Loucy (cell line): ENCODE measurements around the gene CDC42EP5.

Experiments
- H2AFZ ChIP-seq: fragments of 200-600 bp; sonication (generic); 2 replicates; pipeline ENCODE4 v1.6.0; 2016; ENCODE audit warnings: antibody characterized with exemption, mild to moderate bottlenecking, low read length, moderate library complexity
- H3F3A ChIP-seq: fragments of 200-600 bp; 2 replicates; pipeline ENCODE4 v1.6.0; 2016; ENCODE audit warnings: antibody characterized with exemption, low read depth, mild to moderate bottlenecking
- H3K27me3 ChIP-seq: fragments of 200-600 bp; sonication (generic); 2 replicates; pipeline ENCODE4 v1.6.1; 2014; ENCODE audit warnings: low read length, mild to moderate bottlenecking; ENCODE audit not compliant: insufficient read depth, poor library complexity, severe bottlenecking
- H3K36me3 ChIP-seq: fragments of 200-600 bp; sonication (generic); 2 replicates; pipeline ENCODE4 v1.6.1; 2016; ENCODE audit warnings: low read length; ENCODE audit not compliant: insufficient read depth
- H3K4me1 ChIP-seq: fragments of 200-600 bp; sonication (generic); 2 replicates; pipeline ENCODE4 v1.5.1; 2014; ENCODE audit warnings: low read length, mild to moderate bottlenecking; ENCODE audit not compliant: insufficient read depth, poor library complexity, severe bottlenecking
- H3K4me2 ChIP-seq: fragments of 200-600 bp; sonication (generic); 2 replicates; pipeline ENCODE4 v1.6.0; 2014; ENCODE audit warnings: antibody characterized with exemption, low read length, low read depth, mild to moderate bottlenecking; ENCODE audit not compliant: poor library complexity, severe bottlenecking
- H3K4me3 ChIP-seq: fragments of 200-600 bp; sonication (generic); 2 replicates; pipeline ENCODE4 v1.5.1; 2014; ENCODE audit warnings: low read length, mild to moderate bottlenecking, mixed read lengths; ENCODE audit not compliant: poor library complexity, severe bottlenecking
- H3K79me2 ChIP-seq: fragments of 200-600 bp; sonication (generic); 2 replicates; pipeline ENCODE4 v1.6.1; 2014; ENCODE audit warnings: low read length; ENCODE audit not compliant: insufficient read depth
- H3K9ac ChIP-seq: fragments of 200-600 bp; sonication (generic); 2 replicates; pipeline ENCODE4 v1.6.0; 2014; ENCODE audit warnings: mild to moderate bottlenecking, low read depth, low read length, moderate library complexity; ENCODE audit not compliant: poor library complexity, severe bottlenecking
- H3K9me2 ChIP-seq: fragments of 200-600 bp; sonication (generic); replicated peaks from 2 replicates; pipeline ENCODE4 v1.6.1; 2016; ENCODE audit warnings: low read depth, low read length, mixed read lengths
- H3K9me3 ChIP-seq: fragments of 200-600 bp; sonication (generic); 2 replicates; pipeline ENCODE4 v1.6.1; 2014; ENCODE audit warnings: mild to moderate bottlenecking, antibody characterized with exemption, low read length, low read depth; ENCODE audit not compliant: insufficient read depth
- H4K20me1 ChIP-seq: fragments of 200-600 bp; sonication (generic); 2 replicates; pipeline ENCODE4 v1.6.0; 2014; ENCODE audit warnings: antibody characterized with exemption, low read length, mild to moderate bottlenecking; ENCODE audit not compliant: insufficient read depth, poor library complexity, severe bottlenecking
- EZH2phosphoT487 ChIP-seq: fragments of 200-600 bp; IDR thresholded peaks from 2 replicates; pipeline ENCODE4 v1.6.1; 2018; ENCODE audit warnings: antibody characterized with exemption, mild to moderate bottlenecking, moderate library complexity, borderline replicate concordance
- TF ChIP-seq, protein P1 (sequence below): fragments of 200-600 bp; sonication (generic); conservative IDR thresholded peaks from 2 replicates; pipeline ENCODE4 v1.5.1; 2014; ENCODE audit warnings: mild to moderate bottlenecking, antibody characterized with exemption, low read length

CDC42EP5 gene

DNA sequence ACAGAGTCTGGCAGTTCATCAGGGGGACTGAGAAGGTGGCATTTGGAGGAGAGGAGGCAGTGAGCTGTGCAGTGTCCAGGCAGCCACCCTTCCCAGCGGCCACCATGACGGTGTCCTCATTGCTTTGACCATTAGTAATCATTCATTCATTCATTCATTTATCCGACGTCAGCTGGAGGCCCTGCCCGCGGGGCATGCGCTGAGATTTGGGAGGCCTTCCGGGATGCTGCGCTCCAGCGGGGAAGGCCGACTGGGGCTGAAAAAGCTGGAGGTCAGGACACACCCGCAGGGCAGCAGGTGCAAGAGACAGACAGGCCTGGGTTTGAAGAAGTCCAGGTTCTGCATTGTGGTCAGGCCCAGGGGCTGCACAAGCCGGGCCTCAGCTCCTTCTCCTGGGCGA is 48.9 kb downstream of the CDC42EP5 start:
- no peaks in the 10 kb centered on the region for H4K20me1 ChIP-seq

DNA sequence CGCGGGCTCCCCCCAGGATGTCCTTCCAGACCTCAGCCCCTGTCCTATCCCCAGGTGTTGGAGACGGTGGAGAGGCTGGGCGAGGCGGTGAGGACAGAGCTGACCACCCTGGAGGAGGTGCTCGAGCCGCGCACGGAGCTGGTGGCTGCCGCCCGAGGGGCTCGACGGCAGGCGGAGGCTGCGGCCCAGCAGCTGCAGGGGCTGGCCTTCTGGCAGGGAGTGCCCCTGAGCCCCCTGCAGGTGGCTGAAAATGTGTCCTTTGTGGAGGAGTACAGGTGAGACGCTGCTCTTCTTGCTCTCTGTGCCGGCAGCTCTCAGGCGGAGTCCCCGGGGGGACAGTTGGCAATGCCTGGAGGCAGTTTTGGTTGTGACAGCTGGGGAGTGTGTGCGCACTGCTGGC is 51.0 kb downstream of the CDC42EP5 start:
- no peak overlapping the region for H2AFZ ChIP-seq

More for the DNA sequence above, 48.9 kb downstream of the CDC42EP5 start:
- H3K4me1 ChIP-seq: no peaks in the 10 kb centered on the region
- H3K4me2 ChIP-seq: no peak overlapping the region
- no peaks in the 10 kb centered on the region for H3K79me2 ChIP-seq
- H3F3A ChIP-seq: no peaks in the 10 kb centered on the region
- no peak overlapping the region for H3K9ac ChIP-seq
- no peak overlapping the region for H2AFZ ChIP-seq
- H3K9me2 ChIP-seq: no peaks in the 10 kb centered on the region
- TF ChIP-seq EZH2phosphoT487: no peak
- TF ChIP-seq, protein P1, sequence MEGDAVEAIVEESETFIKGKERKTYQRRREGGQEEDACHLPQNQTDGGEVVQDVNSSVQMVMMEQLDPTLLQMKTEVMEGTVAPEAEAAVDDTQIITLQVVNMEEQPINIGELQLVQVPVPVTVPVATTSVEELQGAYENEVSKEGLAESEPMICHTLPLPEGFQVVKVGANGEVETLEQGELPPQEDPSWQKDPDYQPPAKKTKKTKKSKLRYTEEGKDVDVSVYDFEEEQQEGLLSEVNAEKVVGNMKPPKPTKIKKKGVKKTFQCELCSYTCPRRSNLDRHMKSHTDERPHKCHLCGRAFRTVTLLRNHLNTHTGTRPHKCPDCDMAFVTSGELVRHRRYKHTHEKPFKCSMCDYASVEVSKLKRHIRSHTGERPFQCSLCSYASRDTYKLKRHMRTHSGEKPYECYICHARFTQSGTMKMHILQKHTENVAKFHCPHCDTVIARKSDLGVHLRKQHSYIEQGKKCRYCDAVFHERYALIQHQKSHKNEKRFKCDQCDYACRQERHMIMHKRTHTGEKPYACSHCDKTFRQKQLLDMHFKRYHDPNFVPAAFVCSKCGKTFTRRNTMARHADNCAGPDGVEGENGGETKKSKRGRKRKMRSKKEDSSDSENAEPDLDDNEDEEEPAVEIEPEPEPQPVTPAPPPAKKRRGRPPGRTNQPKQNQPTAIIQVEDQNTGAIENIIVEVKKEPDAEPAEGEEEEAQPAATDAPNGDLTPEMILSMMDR: no peak
- no peaks in the 10 kb centered on the region for H3K9me3 ChIP-seq
- no peaks in the 10 kb centered on the region for H3K27me3 ChIP-seq
- no peak overlapping the region for H3K4me3 ChIP-seq
- H3K36me3 ChIP-seq: no peaks in the 10 kb centered on the region

DNA sequence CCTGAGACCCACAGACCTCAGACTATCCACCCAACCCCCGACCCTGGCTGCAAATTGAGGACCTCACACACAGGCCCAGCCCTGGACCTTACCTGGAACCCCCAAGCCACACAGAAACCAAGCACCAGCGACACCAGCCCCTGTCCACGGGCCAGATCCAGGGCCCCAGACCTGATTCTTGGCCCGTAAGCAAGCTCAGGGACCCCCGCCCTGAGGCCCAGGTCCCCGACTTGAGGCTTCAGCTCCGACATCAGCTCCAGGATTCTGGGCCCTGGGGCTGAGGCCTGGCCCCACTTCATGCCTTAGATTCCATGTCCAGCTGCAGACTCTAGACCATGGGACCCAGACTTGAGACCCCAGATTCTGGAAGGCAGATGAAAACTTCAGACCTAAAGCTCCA is 51.6 kb downstream of the CDC42EP5 start:
- peaks cover 12% of the 10 kb centered on the region for H3K4me1 ChIP-seq
- no peaks in the 10 kb centered on the region for H3F3A ChIP-seq
- H2AFZ ChIP-seq: no peak overlapping the region
- H3K79me2 ChIP-seq: no peaks in the 10 kb centered on the region
- no peak overlapping the region for H3K4me3 ChIP-seq
- no peaks in the 10 kb centered on the region for H3K27me3 ChIP-seq
- H4K20me1 ChIP-seq: no peaks in the 10 kb centered on the region
- no peak overlapping the region for H3K9ac ChIP-seq
- H3K9me3 ChIP-seq: no peaks in the 10 kb centered on the region
- no peaks in the 10 kb centered on the region for H3K36me3 ChIP-seq
- no peak overlapping the region for H3K4me2 ChIP-seq
- H3K9me2 ChIP-seq: no peaks in the 10 kb centered on the region
- TF ChIP-seq EZH2phosphoT487: no peak
- TF ChIP-seq, protein P1: no peak

More for the DNA sequence above, 51.0 kb downstream of the CDC42EP5 start:
- no peaks in the 10 kb centered on the region for H3K27me3 ChIP-seq
- H3K9me2 ChIP-seq: no peaks in the 10 kb centered on the region
- no peak for TF ChIP-seq EZH2phosphoT487
- TF ChIP-seq, protein P1: no peak
- H3K9me3 ChIP-seq: no peaks in the 10 kb centered on the region
- no peak overlapping the region for H3K9ac ChIP-seq
- H3K4me3 ChIP-seq: no peak overlapping the region
- H3K36me3 ChIP-seq: no peaks in the 10 kb centered on the region
- H3K79me2 ChIP-seq: no peaks in the 10 kb centered on the region
- no peaks in the 10 kb centered on the region for H3F3A ChIP-seq
- no peaks in the 10 kb centered on the region for H4K20me1 ChIP-seq
- no peak overlapping the region for H3K4me2 ChIP-seq
- peaks cover 12% of the 10 kb centered on the region for H3K4me1 ChIP-seq
